Breast epithelium (tissue), 4 donors: ENCODE data around the gene MAP2K5. TPM values are rescaled to one million over a fixed set of nuclear protein-coding genes. Genes with fewer than 3 reads are reported as not detected.

Experiments used
- DNase-seq, 2 donors: peaks; one replicate each; pipeline ENCODE4 v3.0.0-alpha.2; 2019; ENCODE audit warnings: low spot score in 2 of 2
- H3K27ac ChIP-seq, 2 donors: fragments of 200-600 bp; sonication (generic) in 1 of 2; one replicate each; pipeline ENCODE4 v1.5.1; 2016 to 2019; ENCODE audit warnings: mild to moderate bottlenecking in 1 of 2
- H3K27me3 ChIP-seq, 2 donors: fragments of 200-600 bp; sonication (generic) in 1 of 2; one replicate each; pipeline versions ENCODE4 v1.5.1 to v1.6.0; 2017 to 2019; ENCODE audit warnings: control low read depth in 1 of 2, mild to moderate bottlenecking in 1 of 2
- H3K36me3 ChIP-seq: fragments of 200-600 bp; one replicate; pipeline ENCODE4 v1.5.1; 2019
- H3K4me1 ChIP-seq, 2 donors: fragments of 200-600 bp; sonication (generic); one replicate each; pipeline ENCODE4 v1.5.1; 2016 to 2019; ENCODE audit warnings: control low read depth in 1 of 2
- H3K4me3 ChIP-seq, 3 donors: fragments of 200-600 bp; sonication (generic); 1 replicate in 2 of 3; 2 replicates in 1 of 3; pipeline ENCODE4 v1.5.1; 2016 to 2019; ENCODE audit warnings: mild to moderate bottlenecking in 3 of 3, moderate library complexity in 2 of 3
- H3K9me3 ChIP-seq, 2 donors: fragments of 200-600 bp; sonication (generic) in 1 of 2; one replicate each; pipeline ENCODE4 v1.5.1; 2016 to 2019; ENCODE audit warnings: control low read depth in 1 of 2
- POLR2A ChIP-seq: fragments of 450-650 bp; IDR thresholded peaks from one replicate; pipeline ENCODE4 v1.6.1; 2016; ENCODE audit warnings: antibody characterized with exemption, mild to moderate bottlenecking, moderate library complexity
- POLR2AphosphoS5 ChIP-seq, 3 donors: sonication (generic); formaldehyde crosslinking; IDR thresholded peaks; one replicate each; pipeline ENCODE4 v1.6.1; 2017; ENCODE audit warnings: antibody characterized with exemption in 3 of 3
- intact Hi-C: fragments of 100-400 bp; cut with DNase I; formaldehyde crosslinking; loops from one replicate; pipeline ENCODE4 v1.15.1; 2023; ENCODE audit warnings: low total_unique reads
- total RNA-seq, 3 donors: library from RNA; depleted of rRNA; stranded (reverse); fragments of >200 nt; gene quantifications; one replicate each; pipeline ENCODE4 v1.1.0, GENCODE V29; 2016
- TF ChIP-seq, protein P1 (sequence below), 3 donors: fragments of 450-650 bp; IDR thresholded peaks; one replicate each; pipeline ENCODE4 v1.5.1; 2016 to 2017; ENCODE audit warnings: antibody characterized with exemption in 3 of 3, mild to moderate bottlenecking in 3 of 3, moderate library complexity in 3 of 3

Gene MAP2K5
- total RNA-seq, 3 donors from 2014 or later: 13.8 to 15.1 (median 14.0) TPM

GRCh38 chr15:67512933-67513714 lies 29.4 kb upstream of the MAP2K5 start:
- Histone ChIP-seq H3K4me3 (no peak overlapping the region), H3K36me3 (no peaks in the 10 kb centered on the region), H3K4me1 (no peaks in the 10 kb centered on the region), H3K27ac (no peak overlapping the region), H3K27me3 (no peaks in the 10 kb centered on the region), H3K9me3 (no peaks in the 10 kb centered on the region)
- intact Hi-C loops: no loop called here
- TF ChIP-seq, protein P1, sequence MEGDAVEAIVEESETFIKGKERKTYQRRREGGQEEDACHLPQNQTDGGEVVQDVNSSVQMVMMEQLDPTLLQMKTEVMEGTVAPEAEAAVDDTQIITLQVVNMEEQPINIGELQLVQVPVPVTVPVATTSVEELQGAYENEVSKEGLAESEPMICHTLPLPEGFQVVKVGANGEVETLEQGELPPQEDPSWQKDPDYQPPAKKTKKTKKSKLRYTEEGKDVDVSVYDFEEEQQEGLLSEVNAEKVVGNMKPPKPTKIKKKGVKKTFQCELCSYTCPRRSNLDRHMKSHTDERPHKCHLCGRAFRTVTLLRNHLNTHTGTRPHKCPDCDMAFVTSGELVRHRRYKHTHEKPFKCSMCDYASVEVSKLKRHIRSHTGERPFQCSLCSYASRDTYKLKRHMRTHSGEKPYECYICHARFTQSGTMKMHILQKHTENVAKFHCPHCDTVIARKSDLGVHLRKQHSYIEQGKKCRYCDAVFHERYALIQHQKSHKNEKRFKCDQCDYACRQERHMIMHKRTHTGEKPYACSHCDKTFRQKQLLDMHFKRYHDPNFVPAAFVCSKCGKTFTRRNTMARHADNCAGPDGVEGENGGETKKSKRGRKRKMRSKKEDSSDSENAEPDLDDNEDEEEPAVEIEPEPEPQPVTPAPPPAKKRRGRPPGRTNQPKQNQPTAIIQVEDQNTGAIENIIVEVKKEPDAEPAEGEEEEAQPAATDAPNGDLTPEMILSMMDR (IDR thresholded peaks at IDR 0.05): no peak
- TF ChIP-seq POLR2A (no peak), POLR2AphosphoS5 (IDR thresholded peaks at IDR 0.05) (no peak)
- DNase-seq: no peak

GRCh38 chr15:67515090-67515489 lies 27.4 kb upstream of the MAP2K5 start:
- H3K9me3 ChIP-seq: no peaks in the 10 kb centered on the region
- no peak overlapping the region for H3K4me3 ChIP-seq
- no peaks in the 10 kb centered on the region for H3K27me3 ChIP-seq
- H3K27ac ChIP-seq: no peak overlapping the region
- TF ChIP-seq POLR2A (no peak), POLR2AphosphoS5 (IDR thresholded peaks at IDR 0.05) (no peak)
- TF ChIP-seq, protein P1 (IDR thresholded peaks at IDR 0.05): no peak
- no peaks in the 10 kb centered on the region for H3K36me3 ChIP-seq
- H3K4me1 ChIP-seq: no peaks in the 10 kb centered on the region
- intact Hi-C loops: no loop called here
- no peak for DNase-seq

DNA sequence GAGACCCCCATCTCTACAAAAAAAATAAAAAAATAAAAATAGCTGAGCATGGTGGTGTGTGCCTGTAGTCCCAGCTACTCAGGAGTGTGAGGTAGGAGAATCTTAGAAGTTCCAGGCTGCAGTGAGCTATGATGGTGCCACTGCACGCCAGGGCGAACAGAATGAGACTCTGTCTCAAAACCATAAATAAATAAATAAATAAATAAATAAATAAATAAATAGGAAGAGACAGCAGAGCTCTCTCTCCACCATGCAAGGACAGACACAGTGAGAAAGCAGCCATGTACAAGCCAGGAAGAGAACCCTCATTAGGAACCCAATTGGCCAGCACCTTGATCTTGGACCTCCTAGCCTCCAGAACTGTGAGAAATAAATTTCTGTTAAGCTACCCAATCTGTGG lies 26.9 kb upstream of the MAP2K5 start:
- intact Hi-C loops: no loop called here
- TF ChIP-seq POLR2AphosphoS5 (IDR thresholded peaks at IDR 0.05) (no peak), POLR2A (no peak)
- TF ChIP-seq, protein P1 (IDR thresholded peaks at IDR 0.05): no peak
- no peak overlapping the region for H3K4me3 ChIP-seq
- no peaks in the 10 kb centered on the region for H3K36me3 ChIP-seq
- no peak overlapping the region for H3K27ac ChIP-seq
- H3K4me1 ChIP-seq: no peaks in the 10 kb centered on the region
- no peak for DNase-seq
- H3K9me3 ChIP-seq: no peaks in the 10 kb centered on the region
- H3K27me3 ChIP-seq: no peaks in the 10 kb centered on the region

DNA sequence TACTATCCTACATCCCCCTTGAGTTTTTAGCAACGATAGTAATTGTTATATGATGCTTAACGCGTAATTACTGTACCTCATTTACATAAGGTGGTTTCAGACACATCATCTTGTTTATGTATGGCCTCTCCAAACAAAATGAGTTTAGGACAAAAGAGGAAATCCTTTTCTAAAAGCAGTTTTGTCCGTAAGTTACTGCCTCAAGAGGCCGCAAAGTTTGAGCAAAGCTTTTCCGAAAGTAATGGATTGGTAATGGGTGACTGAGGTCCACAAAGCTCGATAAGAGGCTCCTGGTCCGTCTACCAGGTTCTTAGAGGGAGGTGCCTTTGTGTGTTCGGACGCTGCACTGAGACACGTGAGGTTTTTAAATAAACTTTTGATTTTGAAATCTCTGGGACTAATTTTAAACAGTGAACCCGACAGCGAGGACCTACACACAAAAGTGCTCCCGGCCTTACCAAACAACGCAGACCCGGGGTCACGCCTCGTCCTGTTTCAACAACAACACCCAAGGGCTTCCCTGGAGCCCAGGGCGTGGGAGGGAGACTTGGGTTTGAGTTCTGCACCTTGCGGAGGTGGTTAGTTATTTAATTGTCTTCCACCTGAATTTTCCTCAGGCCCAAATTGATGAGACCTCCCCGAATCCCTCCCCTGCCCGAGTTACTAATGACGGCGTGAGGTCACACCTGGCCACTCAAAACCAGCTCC lies 22.0 kb upstream of the MAP2K5 start:
- H3K27ac ChIP-seq: peak overlapping the region; percentile 95 to 98
- TF ChIP-seq POLR2AphosphoS5 (IDR thresholded peaks at IDR 0.05): peak in 2 of 3 donors; percentile 17 to 64
- TF ChIP-seq POLR2A: no peak
- peak overlapping the region; percentile 77 to 97 (median 86) for H3K4me3 ChIP-seq
- no peak for DNase-seq
- H3K9me3 ChIP-seq: no peaks in the 10 kb centered on the region
- peaks cover 0 to 10% of the 10 kb centered on the region in 2 donors for H3K4me1 ChIP-seq
- H3K36me3 ChIP-seq: no peaks in the 10 kb centered on the region
- no peaks in the 10 kb centered on the region for H3K27me3 ChIP-seq
- intact Hi-C loops: loop anchor here (10.0 kb wide), 1 partner anchor 314 kb away; no protein-coding TSS in a partner anchor

- peak; percentile 33 for TF ChIP-seq POLR2A
- peak; percentile 50 to 65 (median 64) for TF ChIP-seq POLR2AphosphoS5 (IDR thresholded peaks at IDR 0.05)
- TF ChIP-seq, protein P1 (IDR thresholded peaks at IDR 0.05): no peak
- Histone ChIP-seq H3K27ac (peak within 1 kb of the TSS; percentile 95 to 98), H3K9me3 (no peaks in the 10 kb centered on the region), H3K27me3 (no peaks in the 10 kb centered on the region), H3K4me3 (peak within 1 kb of the TSS; percentile 77 to 97 (median 86)), H3K4me1 (peaks cover 0 to 10% of the 10 kb centered on the region in 2 donors), H3K36me3 (no peaks in the 10 kb centered on the region)
- peak; percentile 90 to 91 for DNase-seq
- intact Hi-C loops: loop anchor here (10.0 kb wide), 1 partner anchor 314 kb away; no protein-coding TSS in a partner anchor
Observed at GRCh38 chr15:67521029-67521782, 21.3 kb upstream of the MAP2K5 start, which contains the start of gene C15orf61. TSS of gene C15orf61 (plus strand) at chr15:67521131. CDS start at chr15:67521249, 118 bp downstream.
